Endothelial cell of umbilical vein (primary cell): ENCODE data around the gene TRDN.

Experiments
- EZH2 ChIP-seq: IDR thresholded peaks from 2 replicates; pipeline ENCODE4 v1.6.1; 2012; ENCODE audit warnings: borderline replicate concordance, low read depth, mild to moderate bottlenecking, moderate library complexity, low read length, inconsistent platforms; ENCODE audit not compliant: severe bottlenecking
- MAX ChIP-seq: IDR thresholded peaks from 2 replicates; pipeline ENCODE4 v1.6.1; 2011; ENCODE audit not compliant: insufficient read depth, insufficient read length
- POLR2A ChIP-seq: IDR thresholded peaks from 2 replicates; pipeline ENCODE4 v1.6.1; 2012; ENCODE audit warnings: low read depth, mild to moderate bottlenecking, control low read depth, low read length
- POLR2AphosphoS5 ChIP-seq: IDR thresholded peaks from 2 replicates; pipeline ENCODE4 v1.6.1; 2012; ENCODE audit warnings: low read depth, mild to moderate bottlenecking, control low read depth, low read length, moderate library complexity; ENCODE audit not compliant: insufficient read depth
- TF ChIP-seq, protein P1 (sequence below), 2 donors: IDR thresholded peaks; 1 replicate in 1 of 2; 2 replicates in 1 of 2; pipeline ENCODE4 v1.5.1; 2011; ENCODE audit warnings: low read length in 2 of 2, mild to moderate bottlenecking in 2 of 2, moderate library complexity in 2 of 2, control low read depth in 1 of 2, inconsistent platforms in 1 of 2, low read depth in 1 of 2; ENCODE audit not compliant: insufficient read depth in 1 of 2; ENCODE audit errors: extremely low read depth in 1 of 2

GRCh38 chr6:123306334-123306733, 330.4 kb downstream of the TRDN start:
- TF ChIP-seq MAX (no peak), POLR2A (no peak), POLR2AphosphoS5 (no peak), EZH2 (no peak)
- TF ChIP-seq, protein P1, sequence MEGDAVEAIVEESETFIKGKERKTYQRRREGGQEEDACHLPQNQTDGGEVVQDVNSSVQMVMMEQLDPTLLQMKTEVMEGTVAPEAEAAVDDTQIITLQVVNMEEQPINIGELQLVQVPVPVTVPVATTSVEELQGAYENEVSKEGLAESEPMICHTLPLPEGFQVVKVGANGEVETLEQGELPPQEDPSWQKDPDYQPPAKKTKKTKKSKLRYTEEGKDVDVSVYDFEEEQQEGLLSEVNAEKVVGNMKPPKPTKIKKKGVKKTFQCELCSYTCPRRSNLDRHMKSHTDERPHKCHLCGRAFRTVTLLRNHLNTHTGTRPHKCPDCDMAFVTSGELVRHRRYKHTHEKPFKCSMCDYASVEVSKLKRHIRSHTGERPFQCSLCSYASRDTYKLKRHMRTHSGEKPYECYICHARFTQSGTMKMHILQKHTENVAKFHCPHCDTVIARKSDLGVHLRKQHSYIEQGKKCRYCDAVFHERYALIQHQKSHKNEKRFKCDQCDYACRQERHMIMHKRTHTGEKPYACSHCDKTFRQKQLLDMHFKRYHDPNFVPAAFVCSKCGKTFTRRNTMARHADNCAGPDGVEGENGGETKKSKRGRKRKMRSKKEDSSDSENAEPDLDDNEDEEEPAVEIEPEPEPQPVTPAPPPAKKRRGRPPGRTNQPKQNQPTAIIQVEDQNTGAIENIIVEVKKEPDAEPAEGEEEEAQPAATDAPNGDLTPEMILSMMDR (IDR thresholded peaks at IDR 0.05; ENCODE audit: extremely low read depth in 1 of 2, insufficient read depth in 1 of 2, low read depth in 1 of 2, low read length in 2 of 2): no peak
